Loucy (cell line): ENCODE data around the gene RAB22A.

ENCODE experiments used
- H2AFZ ChIP-seq: fragments of 200-600 bp; sonication (generic); 2 replicates; pipeline ENCODE4 v1.6.0; 2016; ENCODE audit warnings: antibody characterized with exemption, mild to moderate bottlenecking, low read length, moderate library complexity
- H3F3A ChIP-seq: fragments of 200-600 bp; 2 replicates; pipeline ENCODE4 v1.6.0; 2016; ENCODE audit warnings: antibody characterized with exemption, low read depth, mild to moderate bottlenecking
- H3K27me3 ChIP-seq: fragments of 200-600 bp; sonication (generic); 2 replicates; pipeline ENCODE4 v1.6.1; 2014; ENCODE audit warnings: low read length, mild to moderate bottlenecking; ENCODE audit not compliant: insufficient read depth, poor library complexity, severe bottlenecking
- H3K36me3 ChIP-seq: fragments of 200-600 bp; sonication (generic); 2 replicates; pipeline ENCODE4 v1.6.1; 2016; ENCODE audit warnings: low read length; ENCODE audit not compliant: insufficient read depth
- H3K4me1 ChIP-seq: fragments of 200-600 bp; sonication (generic); 2 replicates; pipeline ENCODE4 v1.5.1; 2014; ENCODE audit warnings: low read length, mild to moderate bottlenecking; ENCODE audit not compliant: insufficient read depth, poor library complexity, severe bottlenecking
- H3K4me2 ChIP-seq: fragments of 200-600 bp; sonication (generic); 2 replicates; pipeline ENCODE4 v1.6.0; 2014; ENCODE audit warnings: antibody characterized with exemption, low read length, low read depth, mild to moderate bottlenecking; ENCODE audit not compliant: poor library complexity, severe bottlenecking
- H3K4me3 ChIP-seq: fragments of 200-600 bp; sonication (generic); 2 replicates; pipeline ENCODE4 v1.5.1; 2014; ENCODE audit warnings: low read length, mild to moderate bottlenecking, mixed read lengths; ENCODE audit not compliant: poor library complexity, severe bottlenecking
- H3K79me2 ChIP-seq: fragments of 200-600 bp; sonication (generic); 2 replicates; pipeline ENCODE4 v1.6.1; 2014; ENCODE audit warnings: low read length; ENCODE audit not compliant: insufficient read depth
- H3K9ac ChIP-seq: fragments of 200-600 bp; sonication (generic); 2 replicates; pipeline ENCODE4 v1.6.0; 2014; ENCODE audit warnings: mild to moderate bottlenecking, low read depth, low read length, moderate library complexity; ENCODE audit not compliant: poor library complexity, severe bottlenecking
- H3K9me2 ChIP-seq: fragments of 200-600 bp; sonication (generic); replicated peaks from 2 replicates; pipeline ENCODE4 v1.6.1; 2016; ENCODE audit warnings: low read depth, low read length, mixed read lengths
- H3K9me3 ChIP-seq: fragments of 200-600 bp; sonication (generic); 2 replicates; pipeline ENCODE4 v1.6.1; 2014; ENCODE audit warnings: mild to moderate bottlenecking, antibody characterized with exemption, low read length, low read depth; ENCODE audit not compliant: insufficient read depth
- H4K20me1 ChIP-seq: fragments of 200-600 bp; sonication (generic); 2 replicates; pipeline ENCODE4 v1.6.0; 2014; ENCODE audit warnings: antibody characterized with exemption, low read length, mild to moderate bottlenecking; ENCODE audit not compliant: insufficient read depth, poor library complexity, severe bottlenecking
- CTCF ChIP-seq: fragments of 200-600 bp; sonication (generic); conservative IDR thresholded peaks from 2 replicates; pipeline ENCODE4 v1.5.1; 2014; ENCODE audit warnings: mild to moderate bottlenecking, antibody characterized with exemption, low read length
- EZH2phosphoT487 ChIP-seq: fragments of 200-600 bp; IDR thresholded peaks from 2 replicates; pipeline ENCODE4 v1.6.1; 2018; ENCODE audit warnings: antibody characterized with exemption, mild to moderate bottlenecking, moderate library complexity, borderline replicate concordance

RAB22A gene

GRCh38 chr20:58306421-58307261 is 2.9 kb upstream of the RAB22A start:
- Histone ChIP-seq H4K20me1 (no peaks in the 10 kb centered on the region), H3K4me3 (peak overlapping the region; percentile 56), H3F3A (peaks cover 13% of the 10 kb centered on the region), H2AFZ (no peak overlapping the region), H3K9me2 (no peaks in the 10 kb centered on the region), H3K36me3 (no peaks in the 10 kb centered on the region), H3K79me2 (peaks cover 16% of the 10 kb centered on the region), H3K27me3 (no peaks in the 10 kb centered on the region), H3K4me2 (peak overlapping the region; percentile 69), H3K9ac (peak overlapping the region; percentile 48), H3K9me3 (no peaks in the 10 kb centered on the region), H3K4me1 (peaks cover 31% of the 10 kb centered on the region)
- TF ChIP-seq CTCF: no peak
- no peak for TF ChIP-seq EZH2phosphoT487

GRCh38 chr20:58307270-58307669 is 2.2 kb upstream of the RAB22A start:
- Histone ChIP-seq H3K36me3 (no peaks in the 10 kb centered on the region), H4K20me1 (no peaks in the 10 kb centered on the region), H3K9me2 (no peaks in the 10 kb centered on the region), H3K4me2 (peak overlapping the region; percentile 69), H3K79me2 (peaks cover 21% of the 10 kb centered on the region), H3K4me1 (peaks cover 31% of the 10 kb centered on the region), H3K9ac (peak overlapping the region; percentile 48), H3K4me3 (peak overlapping the region; percentile 56), H3K9me3 (no peaks in the 10 kb centered on the region), H3F3A (peaks cover 13% of the 10 kb centered on the region), H3K27me3 (no peaks in the 10 kb centered on the region), H2AFZ (no peak overlapping the region)
- TF ChIP-seq EZH2phosphoT487 (no peak), CTCF (no peak)

- Histone ChIP-seq H3K9me3 (no peaks in the 10 kb centered on the region), H3K9ac (no peak overlapping the region), H2AFZ (no peak overlapping the region), H3K36me3 (no peaks in the 10 kb centered on the region), H3K4me3 (no peak overlapping the region), H3K4me2 (no peak overlapping the region), H3F3A (peaks cover 13% of the 10 kb centered on the region), H3K27me3 (no peaks in the 10 kb centered on the region), H4K20me1 (no peaks in the 10 kb centered on the region), H3K9me2 (no peaks in the 10 kb centered on the region), H3K4me1 (peaks cover 38% of the 10 kb centered on the region), H3K79me2 (peaks cover 29% of the 10 kb centered on the region)
- TF ChIP-seq EZH2phosphoT487: no peak
- TF ChIP-seq CTCF: no peak
Observed at GRCh38 chr20:58308290-58308679, 1.2 kb upstream of the RAB22A start.
